ENCODE measurements around the gene CDC14A.

The CDC14A gene

GRCh38 chr1:100455478-100456072 is 103.3 kb downstream of the CDC14A start:
- no peak for DNase-seq

- no peak for DNase-seq
Measured at GRCh38 chr1:100456880-100457279, 104.6 kb downstream of the CDC14A start.

DNA sequence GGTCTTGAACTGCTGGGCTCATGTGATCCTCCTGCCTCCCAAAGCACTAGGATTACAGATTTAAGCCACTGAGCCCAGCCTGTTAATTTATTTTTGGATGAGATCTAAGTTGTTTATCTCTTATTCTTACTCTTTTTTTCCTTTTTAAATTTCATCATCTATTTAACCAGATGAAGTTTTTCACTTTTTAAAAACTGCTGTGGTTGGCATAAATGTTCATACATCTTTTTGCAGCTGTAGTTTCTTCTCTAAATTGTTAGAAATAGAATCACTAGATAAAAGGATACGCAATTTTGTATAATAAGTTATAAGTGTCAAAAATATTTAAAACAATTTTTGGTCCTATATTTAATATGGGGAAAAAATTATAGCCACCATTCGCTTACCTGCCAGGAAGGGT is 105.4 kb downstream of the CDC14A start:
- no peak for DNase-seq

GRCh38 chr1:100458661-100459357 is 106.5 kb downstream of the CDC14A start:
- no peak for DNase-seq

GRCh38 chr1:100459358-100460114 is 107.2 kb downstream of the CDC14A start:
- peak; percentile 76 for DNase-seq

DNA sequence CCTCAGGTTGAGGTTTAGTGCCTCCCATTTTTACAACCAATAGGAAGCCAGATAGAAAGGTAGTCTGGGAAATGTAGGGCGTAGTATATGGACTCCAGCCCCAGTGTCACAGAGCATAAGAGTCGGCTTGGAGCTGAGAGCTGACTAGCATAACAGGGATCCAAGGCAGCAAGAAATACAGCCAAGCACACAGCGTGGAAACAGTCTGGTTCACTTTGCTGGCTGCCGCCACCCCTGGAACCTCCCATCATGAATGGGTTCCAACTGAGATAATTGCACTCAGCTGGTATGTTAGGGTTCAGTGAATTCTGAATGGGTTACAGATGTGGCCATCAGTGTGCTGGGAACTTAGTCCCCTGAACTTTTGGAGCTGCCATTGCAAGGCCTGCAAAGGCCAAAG is 108.9 kb downstream of the CDC14A start:
- DNase-seq: no peak

- no peak for DNase-seq
Measured at GRCh38 chr1:100462326-100463025, 110.2 kb downstream of the CDC14A start.

GRCh38 chr1:100463791-100464424 is 111.6 kb downstream of the CDC14A start:
- peak; percentile 67 for DNase-seq

DNA sequence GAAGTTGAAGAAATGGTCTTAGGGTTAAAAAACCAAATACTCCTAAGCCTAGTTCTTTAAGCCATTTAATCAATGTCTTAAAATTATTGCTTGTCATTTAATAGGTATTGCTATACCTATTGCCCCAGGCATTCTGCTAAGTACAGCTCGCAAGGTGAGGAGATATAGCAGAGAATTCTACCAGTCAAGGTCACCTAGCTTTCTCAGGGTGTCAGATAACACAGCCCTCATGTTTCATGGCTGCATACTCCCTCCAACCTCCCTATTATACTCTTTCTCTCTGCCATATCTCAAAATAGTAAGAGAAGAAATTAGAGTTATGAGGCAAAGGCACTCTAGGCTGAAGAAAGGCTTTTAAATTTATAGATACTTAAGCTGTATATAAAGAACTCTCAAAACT is 117.3 kb downstream of the CDC14A start:
- no peak for DNase-seq

GRCh38 chr1:100474834-100475233 is 122.5 kb downstream of the CDC14A start:
- no peak for DNase-seq

DNA sequence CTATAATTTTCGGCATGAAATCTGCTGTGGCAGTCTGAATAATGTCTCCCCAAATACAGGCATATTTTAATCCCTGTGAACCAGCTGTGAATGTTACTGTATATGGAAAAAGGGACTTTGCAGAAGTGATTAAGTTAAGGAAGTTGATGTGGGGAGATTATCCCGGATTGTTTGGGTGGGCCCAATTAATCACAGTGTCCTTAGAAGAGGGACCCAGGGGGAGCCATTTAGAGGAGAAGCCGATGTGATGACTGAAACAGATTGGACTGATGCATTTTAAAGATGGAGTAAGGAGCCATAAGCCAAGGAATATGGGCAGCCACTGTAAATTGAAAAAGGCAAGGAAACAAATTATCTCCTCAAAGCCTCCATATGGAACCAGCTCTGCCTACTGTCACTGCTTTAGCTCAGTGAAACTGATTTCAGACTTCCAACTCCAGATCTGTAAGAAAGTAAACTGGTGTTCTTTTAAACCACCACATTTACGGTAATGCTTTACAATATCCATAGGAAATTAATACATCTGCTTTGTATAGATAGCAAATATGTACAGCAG is 124.5 kb downstream of the CDC14A start:
- no peak for DNase-seq

GRCh38 chr1:100478816-100479215 is 126.5 kb downstream of the CDC14A start:
- no peak for DNase-seq

- no peak for DNase-seq
Measured at GRCh38 chr1:100479620-100480338, 127.5 kb downstream of the CDC14A start.

DNA sequence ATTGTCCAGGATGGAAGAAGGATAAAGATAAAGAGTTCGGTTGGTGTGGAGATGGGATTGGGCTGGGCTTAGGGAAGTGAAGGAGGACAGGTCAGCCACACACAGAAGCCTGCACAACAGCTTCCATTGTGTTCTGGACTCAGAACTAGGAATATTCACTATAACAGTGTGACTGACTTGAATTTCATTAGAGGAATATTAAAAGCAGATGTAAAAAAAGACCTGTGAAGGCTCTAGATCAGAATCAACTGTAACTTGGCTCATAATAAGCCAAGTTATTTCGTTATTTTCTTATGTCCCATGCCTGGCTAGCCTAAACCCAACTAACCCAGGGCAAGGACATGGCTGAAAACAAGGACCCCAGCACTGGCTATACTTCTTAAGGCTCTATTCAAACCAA is 129.0 kb downstream of the CDC14A start:
- no peak for DNase-seq

DNA sequence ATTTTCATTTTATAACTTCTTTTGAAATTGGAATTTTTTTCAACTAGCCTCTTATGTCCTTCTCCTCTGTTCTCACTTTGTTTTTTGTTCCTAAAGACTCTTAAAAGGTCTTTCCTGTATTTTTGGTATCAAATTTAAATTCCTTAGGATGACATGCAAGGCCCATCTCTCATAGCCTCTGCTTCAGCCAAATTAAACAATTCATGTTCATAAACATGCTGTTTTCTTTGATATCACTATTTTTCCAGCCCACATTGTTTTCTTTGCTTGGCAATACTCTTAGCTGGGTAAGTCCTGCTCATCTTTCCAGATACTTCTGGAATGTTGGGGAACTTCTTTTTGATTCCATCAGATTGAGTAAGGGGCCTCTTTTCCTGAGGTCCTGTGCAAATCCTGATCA is 129.9 kb downstream of the CDC14A start:
- no peak for DNase-seq

DNA sequence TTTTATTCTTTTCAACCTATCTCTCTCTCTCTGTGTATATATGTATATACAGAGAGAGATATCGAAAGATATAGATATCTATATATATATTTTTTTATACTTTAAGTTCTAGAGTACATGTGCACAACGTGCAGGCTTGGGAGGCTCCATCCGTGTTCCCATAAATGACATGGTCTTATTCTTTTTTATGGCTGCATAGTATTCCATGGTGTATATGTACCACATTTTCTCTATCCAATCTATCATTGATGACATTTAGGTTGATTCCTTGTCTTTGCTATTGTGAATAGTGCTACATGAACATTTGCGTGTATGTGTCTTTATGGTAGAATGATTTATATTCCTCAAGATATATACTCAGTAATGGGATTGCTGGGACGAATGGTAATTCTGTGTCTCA is 130.4 kb downstream of the CDC14A start:
- no peak for DNase-seq

GRCh38 chr1:100483230-100483629 is 130.9 kb downstream of the CDC14A start:
- DNase-seq: no peak

DNA sequence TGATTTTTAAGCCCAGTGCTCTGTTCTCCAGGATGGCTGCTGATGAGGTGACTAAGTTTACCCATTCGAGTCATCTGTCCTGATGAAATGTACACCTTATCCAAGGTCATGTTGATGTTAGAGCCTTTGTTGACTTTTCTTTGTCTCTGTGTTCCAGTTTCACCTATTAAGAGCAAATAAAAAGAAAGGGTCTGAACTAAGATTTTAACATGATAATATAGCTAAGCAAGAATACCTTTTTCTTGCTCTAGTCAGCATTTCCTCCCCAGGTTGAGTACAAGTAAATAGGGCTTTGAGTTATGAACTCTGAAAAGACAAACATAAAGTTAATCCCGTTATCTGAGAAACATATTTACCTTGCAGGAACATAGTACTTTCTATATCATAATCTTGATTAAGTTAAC is 133.6 kb downstream of the CDC14A start:
- no peak for DNase-seq

DNA sequence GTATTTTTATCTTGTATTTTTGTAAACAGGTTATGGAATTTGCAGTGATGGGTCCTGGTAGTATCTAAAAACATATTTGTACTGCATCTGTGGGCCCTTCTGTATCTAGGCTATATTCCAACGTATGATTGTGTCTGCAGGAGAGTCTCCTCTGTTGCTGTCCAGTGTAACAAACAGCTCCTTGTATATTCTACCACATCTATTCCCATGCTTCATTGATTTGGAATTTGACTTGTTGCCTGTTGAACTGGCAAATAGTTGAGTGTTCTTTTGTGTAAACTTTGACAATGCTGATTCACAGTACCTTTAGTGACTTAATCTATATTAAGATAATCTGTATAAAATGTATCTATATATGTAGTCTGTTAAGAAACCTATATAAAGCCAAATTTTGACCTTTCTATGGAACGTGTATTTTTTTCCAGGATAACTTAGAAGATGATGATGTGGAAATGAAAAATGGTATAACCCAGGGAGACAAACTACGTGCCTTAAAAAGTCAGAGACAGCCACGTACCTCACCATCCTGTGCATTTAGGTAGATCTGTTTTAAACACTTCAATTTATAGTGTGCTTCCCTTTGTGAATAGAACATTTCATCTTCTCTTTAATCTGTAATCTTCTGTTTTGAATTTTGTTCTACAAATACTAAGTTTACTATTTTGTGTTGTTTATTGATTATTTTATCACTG is 142.2 kb downstream of the CDC14A start:
- DNase-seq: no peak

GRCh38 chr1:100496896-100497295 is 144.6 kb downstream of the CDC14A start:
- DNase-seq: no peak

GRCh38 chr1:100497796-100498195 is 145.5 kb downstream of the CDC14A start:
- DNase-seq: no peak

All from stimulated activated CD8-positive, alpha-beta memory T cell treated with anti-CD3 and anti-CD28 coated beads, Interleukin-4, amount 100 ng/mL, for 48 hours (primary cell).